GM11168 (cell line): Measurements from ENCODE around the gene NUDT22.
"Not testable (repeated sequence)": the region's sequence is repeated elsewhere in the genome, so short reads cannot be mapped to it uniquely, and the experiment has no call there.

Experiments used
- in situ Hi-C: fragments of 300-500 bp; cut with MboI; formaldehyde crosslinking; loops from one replicate; pipeline ENCODE4 v1.12.0; 2022; ENCODE audit warnings: low sequenced_read_pairs; ENCODE audit not compliant: unreplicated experiment

Gene NUDT22

DNA sequence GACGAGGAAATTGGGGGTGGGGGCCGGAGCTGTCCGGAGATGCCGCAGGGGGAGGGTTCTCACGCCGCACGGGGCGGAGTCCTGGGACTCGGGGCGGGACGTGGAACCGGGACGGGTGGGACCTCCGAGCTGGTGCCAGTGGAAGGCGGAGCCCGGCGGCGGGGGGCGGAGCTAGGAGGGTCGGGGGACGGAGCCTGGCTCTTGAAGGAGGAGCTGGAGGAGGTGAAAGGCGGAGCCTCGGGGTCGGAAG, 15.1 kb downstream of the NUDT22 start:
- in situ Hi-C loops, result no loop called here

GRCh38 chr11:64241491-64242374, 15.7 kb downstream of the NUDT22 start:
- in situ Hi-C loops, result no loop called here

DNA sequence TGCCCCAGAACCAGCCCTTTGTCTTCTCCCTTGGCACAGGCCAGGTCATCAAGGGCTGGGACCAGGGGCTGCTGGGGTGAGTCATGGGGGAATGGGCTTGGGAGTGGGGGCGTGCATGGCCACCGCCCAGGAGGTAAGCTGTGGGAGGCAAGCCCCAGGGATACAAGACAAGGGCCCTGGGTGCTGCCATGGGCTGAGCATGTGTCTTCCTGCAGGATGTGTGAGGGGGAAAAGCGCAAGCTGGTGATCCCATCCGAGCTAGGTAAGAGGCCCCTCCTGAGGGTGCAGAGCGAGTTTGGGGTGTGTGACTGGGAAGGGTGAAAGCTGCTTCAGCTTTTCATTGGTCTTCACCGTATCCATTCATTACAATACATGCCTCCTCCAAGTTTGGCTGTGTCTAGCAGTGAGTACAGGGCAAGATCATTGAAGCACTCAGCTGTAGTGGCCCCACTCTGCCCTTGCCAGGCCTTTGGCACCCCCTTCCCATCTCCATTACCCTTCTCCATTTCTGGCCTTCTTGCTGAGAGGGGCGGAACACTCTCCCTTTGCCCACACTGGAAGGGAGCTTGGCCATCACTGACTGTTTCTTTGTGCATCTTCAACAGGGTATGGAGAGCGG, 17.3 kb downstream of the NUDT22 start:
- in situ Hi-C loops, result no loop called here

DNA sequence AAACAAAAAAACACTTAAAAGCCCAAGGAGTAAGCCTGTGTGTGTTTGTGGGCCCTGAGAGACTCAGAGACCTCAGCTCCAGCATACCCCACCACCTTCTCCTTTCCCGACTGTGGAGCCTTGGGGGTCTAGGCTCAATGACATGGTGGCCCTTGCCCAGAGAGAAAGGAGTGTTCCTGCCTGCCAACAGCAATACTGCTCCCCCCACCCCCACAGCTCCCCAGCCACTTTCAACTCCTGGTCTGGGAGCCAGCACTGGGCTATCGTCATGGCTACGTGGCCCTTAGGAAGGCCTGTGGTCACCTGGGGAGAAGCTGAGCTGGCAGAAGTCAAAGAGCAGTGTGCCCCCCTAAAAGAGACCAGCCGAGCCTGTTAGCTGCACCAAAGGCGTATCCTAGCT, 18.0 kb downstream of the NUDT22 start:
- in situ Hi-C loops, result no loop called here

- in situ Hi-C loops, result no loop called here
Observed at GRCh38 chr11:64244966-64245365, 18.9 kb downstream of the NUDT22 start.

- in situ Hi-C loops, result no loop called here
Observed at GRCh38 chr11:64245401-64245796, 19.3 kb downstream of the NUDT22 start.

DNA sequence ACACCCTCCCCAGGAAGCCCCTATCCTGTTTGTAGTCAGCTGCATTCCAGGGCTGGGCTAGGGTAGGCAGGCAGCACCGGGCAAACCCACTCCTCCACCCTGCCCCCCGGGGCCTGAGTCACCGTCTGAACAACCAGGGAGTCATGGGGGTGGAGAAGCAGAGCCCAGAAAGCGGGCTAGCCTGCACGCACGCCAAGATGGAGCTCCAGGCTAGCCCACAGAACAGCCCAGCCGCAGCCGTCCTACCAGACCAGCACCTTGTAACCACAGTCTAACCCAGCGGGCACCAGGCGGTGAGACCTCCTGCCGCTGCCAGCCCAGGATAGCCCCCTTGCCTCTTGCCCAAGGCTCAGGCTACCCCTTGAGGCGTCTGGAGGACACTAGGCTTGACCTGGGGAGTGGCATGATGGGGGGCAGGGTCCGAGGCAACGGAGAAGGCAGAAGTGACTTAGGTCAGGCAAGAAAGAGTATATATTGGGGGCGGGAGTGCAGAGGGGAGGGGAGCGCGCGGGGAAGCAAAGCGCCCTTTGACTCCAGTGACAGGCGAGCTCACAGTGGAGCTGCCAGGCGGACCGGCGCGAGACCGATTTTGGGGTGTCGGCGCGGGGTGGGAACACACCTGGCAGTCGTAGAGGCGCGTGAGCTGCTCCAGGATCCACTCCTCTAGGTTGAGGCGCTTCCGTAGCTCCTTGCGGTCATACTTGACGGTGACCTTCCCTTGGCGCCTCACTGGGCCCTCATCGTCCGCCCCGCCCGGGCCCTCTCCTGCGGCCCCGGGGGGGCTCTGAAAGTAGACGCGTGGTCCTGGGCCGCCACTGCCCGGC, 19.9 kb downstream of the NUDT22 start:
- in situ Hi-C loops, result no loop called here

GRCh38 chr11:64246621-64246870, 20.5 kb downstream of the NUDT22 start:
- in situ Hi-C loops, result not testable (repeated sequence)

GRCh38 chr11:64246871-64247728, 21.0 kb downstream of the NUDT22 start, which contains the start of gene PPP1R14B:
Gene PPP1R14B, minus strand, starts transcription at chr11:64246943. Its CDS starts 270 bp downstream, at chr11:64246673.
- in situ Hi-C loops, result no loop called here

- in situ Hi-C loops, result no loop called here
Observed at GRCh38 chr11:64247729-64248531, 21.9 kb downstream of the NUDT22 start.

GRCh38 chr11:64248578-64248977, 22.5 kb downstream of the NUDT22 start:
- in situ Hi-C loops, result no loop called here

GRCh38 chr11:64249038-64249437, 23.0 kb downstream of the NUDT22 start:
- in situ Hi-C loops, result no loop called here

DNA sequence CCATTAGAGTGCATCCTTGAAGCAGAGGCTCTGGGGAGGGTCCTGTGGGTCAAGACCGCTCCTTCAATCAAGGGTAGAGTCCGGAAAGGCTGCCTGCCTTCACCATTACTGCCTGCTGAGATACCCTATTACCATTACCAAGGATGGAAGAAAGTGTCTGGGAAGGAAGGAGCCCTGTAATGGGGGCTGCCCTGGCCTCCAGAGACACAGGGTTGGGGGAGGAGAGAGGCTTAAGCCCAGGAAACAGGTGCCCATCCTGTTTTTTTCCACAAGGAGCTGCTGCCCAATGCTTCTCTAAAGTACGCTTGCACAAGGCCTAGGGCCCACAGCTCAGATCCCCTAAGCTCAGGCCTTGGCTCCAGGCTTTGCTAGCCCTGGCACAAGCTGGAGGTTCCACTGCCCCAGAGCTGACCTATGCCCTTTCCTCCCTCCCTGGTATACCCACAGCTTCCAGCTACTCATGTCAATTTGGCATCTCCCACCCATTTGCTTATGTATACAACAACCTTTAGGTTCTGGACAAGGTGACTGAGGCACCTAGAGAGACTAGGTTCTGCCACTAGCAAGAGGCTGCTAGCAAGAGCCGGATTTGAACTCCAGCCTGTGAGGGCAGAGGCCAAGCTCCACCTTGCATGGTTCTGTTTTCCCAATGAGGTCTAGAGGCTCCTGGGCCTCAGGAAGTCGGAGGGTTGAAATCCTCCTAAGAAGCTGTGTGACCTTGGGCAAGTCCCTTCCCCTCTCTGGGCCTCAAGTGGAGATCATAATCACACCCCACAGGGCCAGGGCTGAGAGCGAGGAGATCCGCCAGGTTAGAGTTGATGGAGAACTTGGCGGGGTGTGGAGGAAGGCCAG, 23.7 kb downstream of the NUDT22 start:
- in situ Hi-C loops, result no loop called here

GRCh38 chr11:64250415-64251015, 24.4 kb downstream of the NUDT22 start:
- in situ Hi-C loops, result no loop called here

DNA sequence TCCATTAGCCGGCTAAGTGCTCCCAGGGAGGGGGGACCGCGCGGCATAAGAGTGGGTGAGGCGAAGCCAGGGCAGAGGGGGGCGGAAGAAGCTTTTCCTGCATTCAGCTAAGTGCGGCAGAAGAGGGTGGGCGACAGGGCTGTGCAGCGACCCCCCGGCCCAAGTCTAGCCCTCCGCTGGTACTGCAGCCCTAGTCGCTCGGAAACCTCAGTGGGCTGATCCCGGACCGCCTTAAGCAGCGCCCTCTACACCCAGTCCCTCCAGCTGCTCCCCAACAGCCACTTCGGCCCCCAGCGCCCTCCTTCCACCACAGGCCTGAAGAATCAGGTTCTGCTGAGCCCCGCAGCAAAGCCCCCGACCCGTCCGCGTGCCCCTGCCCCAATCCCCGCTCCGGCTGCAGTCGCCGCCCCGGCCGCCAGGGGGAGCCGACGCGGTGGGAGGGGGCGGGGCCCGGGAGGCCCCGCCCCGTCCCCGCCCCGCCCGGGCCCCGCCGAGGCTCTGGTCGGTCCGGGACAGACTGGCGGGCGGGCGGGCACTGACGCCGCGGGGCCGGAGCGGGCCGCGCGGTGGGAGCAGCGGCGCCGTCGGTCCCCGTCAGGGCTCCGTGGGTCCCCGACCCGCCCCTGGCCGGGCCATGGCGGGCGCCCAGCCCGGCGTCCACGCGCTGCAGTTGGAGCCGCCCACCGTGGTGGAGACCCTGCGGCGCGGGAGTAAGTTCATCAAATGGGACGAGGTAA, 25.1 kb downstream of the NUDT22 start, which contains the start of gene PLCB3:
TSS of gene PLCB3 (plus strand) at position 515 of the 737 bp plus-strand sequence. CDS start at position 635, 120 bp downstream.
- in situ Hi-C loops, result no loop called here

GRCh38 chr11:64251753-64252002, 25.6 kb downstream of the NUDT22 start:
- in situ Hi-C loops, result no loop called here

DNA sequence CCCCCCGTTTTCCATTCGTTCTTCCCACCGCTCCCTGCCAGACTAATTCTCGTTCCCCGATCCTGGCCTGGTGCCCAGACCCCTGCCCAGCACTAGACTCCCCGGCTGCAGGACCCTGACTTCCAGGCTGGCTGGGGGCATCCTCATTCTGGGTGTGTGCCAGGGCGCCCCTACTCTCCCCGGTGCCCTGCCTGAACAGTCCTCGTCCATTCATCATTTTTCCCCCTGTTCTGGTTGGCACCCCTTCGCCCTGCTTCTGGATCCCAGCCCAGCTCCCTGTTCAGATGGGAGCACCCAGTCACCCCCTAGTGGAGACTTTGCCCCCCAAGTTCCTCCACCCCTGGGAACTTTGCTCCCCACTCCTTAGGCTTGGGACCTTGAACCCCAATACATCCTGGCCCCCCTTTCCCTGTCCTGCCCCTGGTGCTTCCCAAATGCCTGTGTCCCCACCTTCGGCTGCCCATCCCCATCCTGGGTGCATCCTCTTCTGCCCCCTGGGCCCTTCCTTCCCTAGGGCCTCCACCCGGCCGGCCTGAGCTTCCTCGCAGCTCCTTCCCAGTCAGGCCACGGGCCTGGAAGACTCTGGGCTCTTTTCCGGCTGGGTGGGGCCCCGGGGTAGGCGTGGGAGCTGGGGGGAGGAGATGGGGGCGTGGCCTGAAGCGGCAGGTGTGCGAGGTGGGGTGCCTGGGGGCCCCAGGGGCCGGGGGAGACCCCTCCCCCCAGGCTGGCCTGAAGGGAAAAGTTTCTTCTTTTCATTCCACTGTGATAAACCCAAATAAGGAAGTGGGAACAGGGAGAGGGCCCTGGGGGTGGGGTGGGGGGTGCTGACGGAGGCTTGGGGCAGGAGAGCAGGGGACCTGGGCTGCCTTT, 26.2 kb downstream of the NUDT22 start:
- in situ Hi-C loops, result no loop called here
